GM18526 (cell line): ENCODE measurements around the gene IL4R.

ENCODE experiments used
- POLR2A ChIP-seq: IDR thresholded peaks from 3 replicates; pipeline ENCODE4 v1.6.1; 2011; ENCODE audit not compliant: insufficient read length; ENCODE audit errors: extremely low read depth

The IL4R gene

GRCh38 chr16:27319257-27319965 lies 5.6 kb downstream of the IL4R start:
- TF ChIP-seq POLR2A: no peak

- no peak for TF ChIP-seq POLR2A
These were observed 6.7 kb downstream of the IL4R start for GRCh38 chr16:27320261-27321012.

- TF ChIP-seq POLR2A: no peak
These were observed 7.5 kb downstream of the IL4R start for GRCh38 chr16:27321013-27321915.

DNA sequence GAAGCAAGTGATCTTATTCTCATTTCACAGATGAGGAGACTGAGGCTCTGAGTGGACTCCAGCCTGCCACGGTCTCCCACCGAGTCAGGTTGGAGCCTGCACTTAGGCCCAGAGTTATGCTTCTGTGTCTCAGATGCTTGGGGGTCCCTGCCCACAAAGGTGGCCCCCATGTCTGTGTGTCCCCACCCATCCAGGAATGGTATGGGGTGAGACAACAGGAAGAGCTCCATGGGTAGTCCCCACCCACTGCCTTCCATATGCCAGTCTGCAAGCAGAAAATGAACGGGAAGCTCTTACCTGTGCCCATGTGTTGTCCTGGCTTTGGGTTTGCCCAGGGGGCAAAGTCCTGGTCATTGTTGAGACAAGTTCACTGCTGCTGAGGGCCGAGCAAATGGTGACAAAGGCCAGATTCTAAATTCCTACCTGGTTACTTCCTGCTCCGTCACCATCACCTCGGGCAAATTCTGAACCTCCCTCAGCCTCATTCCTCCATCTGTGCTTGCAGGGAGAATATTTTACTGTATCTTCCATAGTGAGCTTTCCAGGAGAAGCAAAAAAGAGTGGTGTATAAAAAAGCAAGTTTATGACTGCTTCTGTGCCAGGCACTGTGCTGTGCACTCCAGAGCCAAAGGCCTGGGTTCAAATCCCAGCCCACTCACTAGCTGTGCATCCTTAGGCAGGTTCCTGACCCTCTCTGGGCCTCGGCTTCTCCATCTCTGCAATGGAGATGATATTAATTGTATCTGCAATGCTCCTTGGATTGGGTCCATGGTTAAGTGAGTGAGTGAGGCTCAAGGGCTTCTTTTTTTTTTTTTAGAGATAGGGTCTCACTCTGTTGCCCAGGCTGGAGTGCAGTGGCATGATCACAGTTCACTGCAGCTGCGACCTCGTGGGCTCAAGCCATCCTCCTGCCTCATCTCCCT lies 9.3 kb downstream of the IL4R start:
- TF ChIP-seq POLR2A: no peak

GRCh38 chr16:27323781-27324561 lies 10.2 kb downstream of the IL4R start:
- no peak for TF ChIP-seq POLR2A

- no peak for TF ChIP-seq POLR2A
These were observed 11.1 kb downstream of the IL4R start for GRCh38 chr16:27324851-27325301.

- TF ChIP-seq POLR2A: no peak
These were observed 12.0 kb downstream of the IL4R start for GRCh38 chr16:27325736-27326135.

- no peak for TF ChIP-seq POLR2A
These were observed 12.5 kb downstream of the IL4R start for GRCh38 chr16:27326251-27326650.

GRCh38 chr16:27326738-27327585 lies 13.2 kb downstream of the IL4R start:
- no peak for TF ChIP-seq POLR2A

- no peak for TF ChIP-seq POLR2A
These were observed 13.8 kb downstream of the IL4R start for GRCh38 chr16:27327586-27327915.

GRCh38 chr16:27328937-27329336 lies 15.2 kb downstream of the IL4R start:
- TF ChIP-seq POLR2A: no peak

GRCh38 chr16:27330542-27330941 lies 16.8 kb downstream of the IL4R start:
- no peak for TF ChIP-seq POLR2A

GRCh38 chr16:27332105-27332504 lies 18.3 kb downstream of the IL4R start:
- TF ChIP-seq POLR2A: no peak
